Activated T-helper 2 cell treated with anti-CD3 and anti-CD28 coated beads, Interferon-gamma antibody, Interleukin-2, Interleukin-4, amounts not matched to agents 10 μg/mL and 5 μg/mL and 100 μg/mL, durations not matched to agents 14 hours and 24 hours and 36 hours (primary cell): ENCODE measurements around the gene ARHGEF4. TPM values are rescaled to one million over a fixed set of nuclear protein-coding genes. Genes with fewer than 3 reads are reported as not detected.

Experiments used
- DNase-seq: peaks from one replicate; pipeline ENCODE4 v3.0.0; 2021; ENCODE audit warnings: low spot score
- H3K27ac Mint-ChIP-seq: one replicate; pipeline ENCODE4 v1.8.0; 2021; ENCODE audit warnings: mixed read lengths
- H3K27me3 Mint-ChIP-seq: one replicate; pipeline ENCODE4 v1.8.0; 2021; ENCODE audit warnings: low read depth, mixed read lengths
- H3K36me3 Mint-ChIP-seq: one replicate; pipeline ENCODE4 v1.8.0; 2021; ENCODE audit warnings: low read depth, mixed read lengths
- H3K4me1 Mint-ChIP-seq: one replicate; pipeline ENCODE4 v1.8.0; 2021; ENCODE audit warnings: low read depth, mixed read lengths
- H3K4me3 Mint-ChIP-seq: one replicate; pipeline ENCODE4 v1.8.0; 2021; ENCODE audit warnings: low read depth, mild to moderate bottlenecking, moderate library complexity, mixed read lengths
- H3K9me3 Mint-ChIP-seq: one replicate; pipeline ENCODE4 v1.8.0; 2021; ENCODE audit warnings: mixed read lengths
- intact Hi-C: fragments of 100-400 bp; cut with micrococcal nuclease; formaldehyde crosslinking; loops from one replicate; pipeline ENCODE4 v1.15.1; 2023
- total RNA-seq: library from RNA; stranded (reverse); gene quantifications from 2 replicates; pipeline ENCODE4 v1.2.3, GENCODE V29; 2022

ARHGEF4 gene
- total RNA-seq, 1 donor from 2014 or later = 0.11 TPM

- H3K36me3 Mint-ChIP-seq = no peaks in the 10 kb centered on the region
- no peak overlapping the region for H3K4me3 Mint-ChIP-seq
- intact Hi-C loops = no loop called here
- peaks cover 8% of the 10 kb centered on the region for H3K27me3 Mint-ChIP-seq
- no peaks in the 10 kb centered on the region for H3K9me3 Mint-ChIP-seq
- H3K4me1 Mint-ChIP-seq = no peaks in the 10 kb centered on the region
- DNase-seq = no peak
- no peak overlapping the region for H3K27ac Mint-ChIP-seq
These were observed 79.1 kb downstream of the ARHGEF4 start for GRCh38 chr2:130915595-130916437.

- Mint-ChIP-seq H3K4me3 (no peak overlapping the region), H3K4me1 (no peaks in the 10 kb centered on the region), H3K36me3 (no peaks in the 10 kb centered on the region), H3K27me3 (peaks cover 7% of the 10 kb centered on the region), H3K9me3 (no peaks in the 10 kb centered on the region), H3K27ac (no peak overlapping the region)
- no peak for DNase-seq
- intact Hi-C loops = no loop called here
These were observed 79.7 kb downstream of the ARHGEF4 start for GRCh38 chr2:130916438-130916705.

GRCh38 chr2:130917006-130917688 is 80.4 kb downstream of the ARHGEF4 start:
- Mint-ChIP-seq H3K4me1 (no peaks in the 10 kb centered on the region), H3K36me3 (no peaks in the 10 kb centered on the region), H3K9me3 (no peaks in the 10 kb centered on the region), H3K4me3 (no peak overlapping the region), H3K27me3 (peaks cover 7% of the 10 kb centered on the region), H3K27ac (no peak overlapping the region)
- intact Hi-C loops = no loop called here
- no peak for DNase-seq

- H3K36me3 Mint-ChIP-seq = no peaks in the 10 kb centered on the region
- H3K27me3 Mint-ChIP-seq = peaks cover 7% of the 10 kb centered on the region
- intact Hi-C loops = no loop called here
- no peaks in the 10 kb centered on the region for H3K9me3 Mint-ChIP-seq
- no peak for DNase-seq
- H3K4me1 Mint-ChIP-seq = no peaks in the 10 kb centered on the region
- H3K4me3 Mint-ChIP-seq = no peak overlapping the region
- no peak overlapping the region for H3K27ac Mint-ChIP-seq
These were observed 81.7 kb downstream of the ARHGEF4 start for GRCh38 chr2:130918393-130918792.

- H3K27ac Mint-ChIP-seq = no peak overlapping the region
- no peak for DNase-seq
- H3K4me3 Mint-ChIP-seq = no peak overlapping the region
- no peaks in the 10 kb centered on the region for H3K27me3 Mint-ChIP-seq
- H3K9me3 Mint-ChIP-seq = no peaks in the 10 kb centered on the region
- H3K4me1 Mint-ChIP-seq = no peaks in the 10 kb centered on the region
- intact Hi-C loops = loop anchor here (1.0 kb wide), 2 partner anchors 96 to 123 kb away; no protein-coding TSS in a partner anchor
- no peaks in the 10 kb centered on the region for H3K36me3 Mint-ChIP-seq
These were observed 83.9 kb downstream of the ARHGEF4 start for GRCh38 chr2:130920415-130921163.

GRCh38 chr2:130921164-130921476 is 84.4 kb downstream of the ARHGEF4 start:
- no peak for DNase-seq

GRCh38 chr2:130922417-130922816 is 85.7 kb downstream of the ARHGEF4 start:
- intact Hi-C loops = no loop called here
- Mint-ChIP-seq H3K4me3 (no peak overlapping the region), H3K27ac (no peak overlapping the region), H3K4me1 (no peaks in the 10 kb centered on the region), H3K27me3 (peaks cover 4% of the 10 kb centered on the region), H3K36me3 (no peaks in the 10 kb centered on the region), H3K9me3 (no peaks in the 10 kb centered on the region)
- DNase-seq = no peak

More at GRCh38 chr2:130921164-130921476, 84.4 kb downstream of the ARHGEF4 start:
- Mint-ChIP-seq H3K27me3 (no peaks in the 10 kb centered on the region), H3K27ac (no peak overlapping the region), H3K4me3 (no peak overlapping the region), H3K4me1 (no peaks in the 10 kb centered on the region), H3K36me3 (no peaks in the 10 kb centered on the region), H3K9me3 (no peaks in the 10 kb centered on the region)
- intact Hi-C loops = no loop called here

- peaks cover 15% of the 10 kb centered on the region for H3K27me3 Mint-ChIP-seq
- no peaks in the 10 kb centered on the region for H3K9me3 Mint-ChIP-seq
- no peak for DNase-seq
- no peak overlapping the region for H3K27ac Mint-ChIP-seq
- intact Hi-C loops = no loop called here
- no peaks in the 10 kb centered on the region for H3K36me3 Mint-ChIP-seq
- H3K4me3 Mint-ChIP-seq = no peak overlapping the region
- H3K4me1 Mint-ChIP-seq = no peaks in the 10 kb centered on the region
These were observed 91.7 kb downstream of the ARHGEF4 start for GRCh38 chr2:130928385-130928784.

GRCh38 chr2:130930740-130931659 is 94.3 kb downstream of the ARHGEF4 start:
- H3K27ac Mint-ChIP-seq = no peak overlapping the region
- no peak overlapping the region for H3K4me3 Mint-ChIP-seq
- peaks cover 21% of the 10 kb centered on the region for H3K27me3 Mint-ChIP-seq
- no peaks in the 10 kb centered on the region for H3K9me3 Mint-ChIP-seq
- intact Hi-C loops = no loop called here
- no peaks in the 10 kb centered on the region for H3K36me3 Mint-ChIP-seq
- H3K4me1 Mint-ChIP-seq = no peaks in the 10 kb centered on the region
- no peak for DNase-seq

GRCh38 chr2:130933501-130933900 is 96.8 kb downstream of the ARHGEF4 start:
- Mint-ChIP-seq H3K27ac (no peak overlapping the region), H3K9me3 (no peaks in the 10 kb centered on the region)
- intact Hi-C loops = no loop called here

GRCh38 chr2:130936451-130936850 is 99.7 kb downstream of the ARHGEF4 start:
- H3K27ac Mint-ChIP-seq = no peak overlapping the region
- no peak for DNase-seq
- peaks cover 12% of the 10 kb centered on the region for H3K27me3 Mint-ChIP-seq
- no peaks in the 10 kb centered on the region for H3K4me1 Mint-ChIP-seq
- intact Hi-C loops = no loop called here
- no peaks in the 10 kb centered on the region for H3K9me3 Mint-ChIP-seq
- no peak overlapping the region for H3K4me3 Mint-ChIP-seq
- H3K36me3 Mint-ChIP-seq = no peaks in the 10 kb centered on the region

More at GRCh38 chr2:130933501-130933900, 96.8 kb downstream of the ARHGEF4 start:
- Mint-ChIP-seq H3K4me3 (no peak overlapping the region), H3K27me3 (peaks cover 12% of the 10 kb centered on the region), H3K36me3 (no peaks in the 10 kb centered on the region), H3K4me1 (no peaks in the 10 kb centered on the region)
- DNase-seq = no peak

GRCh38 chr2:130947967-130948366 is 111.3 kb downstream of the ARHGEF4 start:
- Mint-ChIP-seq H3K36me3 (peaks cover 5% of the 10 kb centered on the region), H3K27me3 (peaks cover 2% of the 10 kb centered on the region), H3K4me3 (no peak overlapping the region), H3K9me3 (peaks cover 23% of the 10 kb centered on the region), H3K4me1 (peaks cover 7% of the 10 kb centered on the region), H3K27ac (no peak overlapping the region)
- intact Hi-C loops = no loop called here
- DNase-seq = no peak
